PFSK-1 (cell line): Measurements from ENCODE around the gene DCTN1.

ENCODE experiments used
- FOXP2 ChIP-seq: optimal IDR thresholded peaks from 2 replicates; pipeline ENCODE3; 2011; ENCODE audit warnings: borderline replicate concordance, control low read depth, inconsistent platforms; ENCODE audit not compliant: insufficient read depth; ENCODE audit errors: extremely low read length, extremely low read depth
- POLR2AphosphoS5 ChIP-seq: IDR thresholded peaks from 2 replicates; pipeline ENCODE4 v1.6.1; 2012; ENCODE audit warnings: low read depth, mild to moderate bottlenecking, control low read depth, low read length, moderate library complexity
- SIN3A ChIP-seq: IDR thresholded peaks from 2 replicates; pipeline ENCODE4 v1.6.1; 2012; ENCODE audit warnings: mild to moderate bottlenecking, low read length, moderate library complexity, borderline replicate concordance; ENCODE audit not compliant: insufficient read depth
- TAF1 ChIP-seq: IDR thresholded peaks from 2 replicates; pipeline ENCODE4 v1.6.1; 2012; ENCODE audit warnings: low read length, control low read depth, borderline replicate concordance; ENCODE audit not compliant: insufficient read depth
- TF ChIP-seq, protein P1 (sequence below), 2 experiments: IDR thresholded peaks; 2 replicates each; pipeline versions ENCODE4 v1.6.1 to v1.8.0; 2011 to 2012; ENCODE audit warnings: low read depth in 2 of 2, low read length in 2 of 2, control low read depth in 1 of 2, inconsistent platforms in 1 of 2, mild to moderate bottlenecking in 1 of 2, moderate library complexity in 1 of 2; ENCODE audit not compliant: insufficient read depth in 1 of 2

DNA sequence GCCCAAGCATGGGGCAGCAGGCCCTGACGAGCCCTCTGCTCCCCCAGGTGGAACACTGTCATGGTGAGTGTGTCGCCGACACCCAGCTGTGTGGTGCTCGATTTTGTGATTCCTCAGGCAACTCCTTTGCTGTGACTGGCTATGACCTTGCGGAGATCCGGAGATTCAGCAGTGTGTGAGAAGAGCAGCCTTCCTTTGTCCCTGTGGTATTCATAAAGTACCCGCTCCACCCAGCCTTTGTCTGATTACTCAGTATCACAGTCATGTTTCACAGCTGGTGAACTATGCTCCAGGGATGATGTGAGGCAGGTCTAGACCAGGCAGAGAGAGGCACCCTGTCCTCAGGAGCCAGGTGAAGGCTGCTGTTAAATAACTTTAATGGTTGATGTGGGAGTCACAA lies 45.4 kb upstream of the DCTN1 start:
- TF ChIP-seq POLR2AphosphoS5 (no peak), TAF1 (no peak), FOXP2 (no peak), SIN3A (no peak)
- TF ChIP-seq, protein P1, sequence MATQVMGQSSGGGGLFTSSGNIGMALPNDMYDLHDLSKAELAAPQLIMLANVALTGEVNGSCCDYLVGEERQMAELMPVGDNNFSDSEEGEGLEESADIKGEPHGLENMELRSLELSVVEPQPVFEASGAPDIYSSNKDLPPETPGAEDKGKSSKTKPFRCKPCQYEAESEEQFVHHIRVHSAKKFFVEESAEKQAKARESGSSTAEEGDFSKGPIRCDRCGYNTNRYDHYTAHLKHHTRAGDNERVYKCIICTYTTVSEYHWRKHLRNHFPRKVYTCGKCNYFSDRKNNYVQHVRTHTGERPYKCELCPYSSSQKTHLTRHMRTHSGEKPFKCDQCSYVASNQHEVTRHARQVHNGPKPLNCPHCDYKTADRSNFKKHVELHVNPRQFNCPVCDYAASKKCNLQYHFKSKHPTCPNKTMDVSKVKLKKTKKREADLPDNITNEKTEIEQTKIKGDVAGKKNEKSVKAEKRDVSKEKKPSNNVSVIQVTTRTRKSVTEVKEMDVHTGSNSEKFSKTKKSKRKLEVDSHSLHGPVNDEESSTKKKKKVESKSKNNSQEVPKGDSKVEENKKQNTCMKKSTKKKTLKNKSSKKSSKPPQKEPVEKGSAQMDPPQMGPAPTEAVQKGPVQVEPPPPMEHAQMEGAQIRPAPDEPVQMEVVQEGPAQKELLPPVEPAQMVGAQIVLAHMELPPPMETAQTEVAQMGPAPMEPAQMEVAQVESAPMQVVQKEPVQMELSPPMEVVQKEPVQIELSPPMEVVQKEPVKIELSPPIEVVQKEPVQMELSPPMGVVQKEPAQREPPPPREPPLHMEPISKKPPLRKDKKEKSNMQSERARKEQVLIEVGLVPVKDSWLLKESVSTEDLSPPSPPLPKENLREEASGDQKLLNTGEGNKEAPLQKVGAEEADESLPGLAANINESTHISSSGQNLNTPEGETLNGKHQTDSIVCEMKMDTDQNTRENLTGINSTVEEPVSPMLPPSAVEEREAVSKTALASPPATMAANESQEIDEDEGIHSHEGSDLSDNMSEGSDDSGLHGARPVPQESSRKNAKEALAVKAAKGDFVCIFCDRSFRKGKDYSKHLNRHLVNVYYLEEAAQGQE (IDR thresholded peaks at IDR 0.05; ENCODE audit: insufficient read depth in 1 of 2, low read depth in 2 of 2, low read length in 2 of 2): no peak
